ENCODE data around the gene PNKD. TPM values are rescaled to one million over a fixed set of nuclear protein-coding genes. Genes with fewer than 3 reads are reported as not detected.

Gene PNKD
- total and polyA plus RNA-seq, 2 of the 8 experiments (the other 6 are each of a cell fraction or from before 2014, with no cell fraction given): 43.9 to 65.4 TPM

DNA sequence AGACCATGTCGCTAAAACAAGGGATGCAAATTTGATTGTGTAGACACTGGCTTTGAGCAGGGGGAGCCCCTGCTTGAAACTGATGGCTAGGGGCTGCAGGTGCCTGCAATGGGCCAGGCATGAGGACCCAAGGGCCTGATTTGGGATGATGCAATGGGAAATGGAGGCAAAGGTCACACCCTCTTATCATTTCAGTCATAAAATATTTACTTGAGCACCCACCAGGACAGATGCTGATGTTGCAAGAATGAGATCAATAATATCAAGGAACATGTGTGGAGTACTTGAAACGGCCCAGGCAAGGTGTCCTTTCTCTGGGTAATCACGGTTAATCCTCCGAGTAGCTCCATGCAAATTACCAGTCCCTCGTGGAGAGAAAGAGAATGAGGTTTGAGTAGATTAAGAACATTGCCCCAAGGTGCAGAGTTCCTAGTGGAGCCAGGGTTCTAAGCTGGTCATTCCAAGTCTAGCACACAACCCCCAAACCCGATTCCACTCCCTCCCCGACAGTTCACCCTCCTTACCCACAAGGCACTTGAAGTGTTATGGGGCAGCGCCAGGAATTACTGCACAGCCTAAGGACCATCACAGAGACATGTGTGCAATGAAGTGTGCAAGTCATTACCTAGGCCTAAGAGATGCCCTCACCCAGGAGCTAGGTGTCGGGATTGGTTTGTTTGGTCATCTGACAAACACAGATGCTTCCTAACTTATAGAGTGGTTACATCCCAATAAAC is 36.0 kb downstream of the PNKD start (continued):
- TF ChIP-seq, protein P1, sequence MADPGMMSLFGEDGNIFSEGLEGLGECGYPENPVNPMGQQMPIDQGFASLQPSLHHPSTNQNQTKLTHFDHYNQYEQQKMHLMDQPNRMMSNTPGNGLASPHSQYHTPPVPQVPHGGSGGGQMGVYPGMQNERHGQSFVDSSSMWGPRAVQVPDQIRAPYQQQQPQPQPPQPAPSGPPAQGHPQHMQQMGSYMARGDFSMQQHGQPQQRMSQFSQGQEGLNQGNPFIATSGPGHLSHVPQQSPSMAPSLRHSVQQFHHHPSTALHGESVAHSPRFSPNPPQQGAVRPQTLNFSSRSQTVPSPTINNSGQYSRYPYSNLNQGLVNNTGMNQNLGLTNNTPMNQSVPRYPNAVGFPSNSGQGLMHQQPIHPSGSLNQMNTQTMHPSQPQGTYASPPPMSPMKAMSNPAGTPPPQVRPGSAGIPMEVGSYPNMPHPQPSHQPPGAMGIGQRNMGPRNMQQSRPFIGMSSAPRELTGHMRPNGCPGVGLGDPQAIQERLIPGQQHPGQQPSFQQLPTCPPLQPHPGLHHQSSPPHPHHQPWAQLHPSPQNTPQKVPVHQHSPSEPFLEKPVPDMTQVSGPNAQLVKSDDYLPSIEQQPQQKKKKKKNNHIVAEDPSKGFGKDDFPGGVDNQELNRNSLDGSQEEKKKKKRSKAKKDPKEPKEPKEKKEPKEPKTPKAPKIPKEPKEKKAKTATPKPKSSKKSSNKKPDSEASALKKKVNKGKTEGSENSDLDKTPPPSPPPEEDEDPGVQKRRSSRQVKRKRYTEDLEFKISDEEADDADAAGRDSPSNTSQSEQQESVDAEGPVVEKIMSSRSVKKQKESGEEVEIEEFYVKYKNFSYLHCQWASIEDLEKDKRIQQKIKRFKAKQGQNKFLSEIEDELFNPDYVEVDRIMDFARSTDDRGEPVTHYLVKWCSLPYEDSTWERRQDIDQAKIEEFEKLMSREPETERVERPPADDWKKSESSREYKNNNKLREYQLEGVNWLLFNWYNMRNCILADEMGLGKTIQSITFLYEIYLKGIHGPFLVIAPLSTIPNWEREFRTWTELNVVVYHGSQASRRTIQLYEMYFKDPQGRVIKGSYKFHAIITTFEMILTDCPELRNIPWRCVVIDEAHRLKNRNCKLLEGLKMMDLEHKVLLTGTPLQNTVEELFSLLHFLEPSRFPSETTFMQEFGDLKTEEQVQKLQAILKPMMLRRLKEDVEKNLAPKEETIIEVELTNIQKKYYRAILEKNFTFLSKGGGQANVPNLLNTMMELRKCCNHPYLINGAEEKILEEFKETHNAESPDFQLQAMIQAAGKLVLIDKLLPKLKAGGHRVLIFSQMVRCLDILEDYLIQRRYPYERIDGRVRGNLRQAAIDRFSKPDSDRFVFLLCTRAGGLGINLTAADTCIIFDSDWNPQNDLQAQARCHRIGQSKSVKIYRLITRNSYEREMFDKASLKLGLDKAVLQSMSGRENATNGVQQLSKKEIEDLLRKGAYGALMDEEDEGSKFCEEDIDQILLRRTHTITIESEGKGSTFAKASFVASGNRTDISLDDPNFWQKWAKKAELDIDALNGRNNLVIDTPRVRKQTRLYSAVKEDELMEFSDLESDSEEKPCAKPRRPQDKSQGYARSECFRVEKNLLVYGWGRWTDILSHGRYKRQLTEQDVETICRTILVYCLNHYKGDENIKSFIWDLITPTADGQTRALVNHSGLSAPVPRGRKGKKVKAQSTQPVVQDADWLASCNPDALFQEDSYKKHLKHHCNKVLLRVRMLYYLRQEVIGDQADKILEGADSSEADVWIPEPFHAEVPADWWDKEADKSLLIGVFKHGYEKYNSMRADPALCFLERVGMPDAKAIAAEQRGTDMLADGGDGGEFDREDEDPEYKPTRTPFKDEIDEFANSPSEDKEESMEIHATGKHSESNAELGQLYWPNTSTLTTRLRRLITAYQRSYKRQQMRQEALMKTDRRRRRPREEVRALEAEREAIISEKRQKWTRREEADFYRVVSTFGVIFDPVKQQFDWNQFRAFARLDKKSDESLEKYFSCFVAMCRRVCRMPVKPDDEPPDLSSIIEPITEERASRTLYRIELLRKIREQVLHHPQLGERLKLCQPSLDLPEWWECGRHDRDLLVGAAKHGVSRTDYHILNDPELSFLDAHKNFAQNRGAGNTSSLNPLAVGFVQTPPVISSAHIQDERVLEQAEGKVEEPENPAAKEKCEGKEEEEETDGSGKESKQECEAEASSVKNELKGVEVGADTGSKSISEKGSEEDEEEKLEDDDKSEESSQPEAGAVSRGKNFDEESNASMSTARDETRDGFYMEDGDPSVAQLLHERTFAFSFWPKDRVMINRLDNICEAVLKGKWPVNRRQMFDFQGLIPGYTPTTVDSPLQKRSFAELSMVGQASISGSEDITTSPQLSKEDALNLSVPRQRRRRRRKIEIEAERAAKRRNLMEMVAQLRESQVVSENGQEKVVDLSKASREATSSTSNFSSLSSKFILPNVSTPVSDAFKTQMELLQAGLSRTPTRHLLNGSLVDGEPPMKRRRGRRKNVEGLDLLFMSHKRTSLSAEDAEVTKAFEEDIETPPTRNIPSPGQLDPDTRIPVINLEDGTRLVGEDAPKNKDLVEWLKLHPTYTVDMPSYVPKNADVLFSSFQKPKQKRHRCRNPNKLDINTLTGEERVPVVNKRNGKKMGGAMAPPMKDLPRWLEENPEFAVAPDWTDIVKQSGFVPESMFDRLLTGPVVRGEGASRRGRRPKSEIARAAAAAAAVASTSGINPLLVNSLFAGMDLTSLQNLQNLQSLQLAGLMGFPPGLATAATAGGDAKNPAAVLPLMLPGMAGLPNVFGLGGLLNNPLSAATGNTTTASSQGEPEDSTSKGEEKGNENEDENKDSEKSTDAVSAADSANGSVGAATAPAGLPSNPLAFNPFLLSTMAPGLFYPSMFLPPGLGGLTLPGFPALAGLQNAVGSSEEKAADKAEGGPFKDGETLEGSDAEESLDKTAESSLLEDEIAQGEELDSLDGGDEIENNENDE (IDR thresholded peaks at IDR 0.05; ENCODE audit: insufficient replicate concordance, low read length): no peak
- TF ChIP-seq TAF7 (optimal IDR thresholded peaks at IDR 0.05; ENCODE audit: borderline replicate concordance, low read depth, low read length) (no peak), RFX5 (IDR thresholded peaks at IDR 0.05; ENCODE audit: borderline replicate concordance, low read depth, low read length) (no peak)
